ENCODE data around the gene SHC2.
"Not testable (repeated sequence)": the region's sequence is repeated elsewhere in the genome, so short reads cannot be mapped to it uniquely, and the experiment has no call there.

Gene SHC2

GRCh38 chr19:492091-492531 is 31.3 kb upstream of the SHC2 start:
- in situ Hi-C loops (cut with MboI; ENCODE audit: low sequenced_read_pairs), result no loop called here

GRCh38 chr19:491146-491741 is 30.4 kb upstream of the SHC2 start:
- in situ Hi-C loops (cut with MboI; ENCODE audit: low sequenced_read_pairs), result no loop called here

GRCh38 chr19:489418-490196 is 28.8 kb upstream of the SHC2 start:
- in situ Hi-C loops (cut with MboI; ENCODE audit: low sequenced_read_pairs), result no loop called here

GRCh38 chr19:488505-489417 is 27.9 kb upstream of the SHC2 start:
- in situ Hi-C loops (cut with MboI; ENCODE audit: low sequenced_read_pairs), result no loop called here

GRCh38 chr19:485583-486236 is 24.9 kb upstream of the SHC2 start:
- in situ Hi-C loops (cut with MboI; ENCODE audit: low sequenced_read_pairs), result no loop called here

- in situ Hi-C loops (cut with MboI; ENCODE audit: low sequenced_read_pairs), result no loop called here
Measured at GRCh38 chr19:485077-485476, 24.2 kb upstream of the SHC2 start.

GRCh38 chr19:484494-484893 is 23.7 kb upstream of the SHC2 start:
- in situ Hi-C loops (cut with MboI; ENCODE audit: low sequenced_read_pairs), result no loop called here

GRCh38 chr19:483332-484072 is 22.7 kb upstream of the SHC2 start:
- in situ Hi-C loops (cut with MboI; ENCODE audit: low sequenced_read_pairs), result no loop called here

GRCh38 chr19:482186-483041 is 21.6 kb upstream of the SHC2 start:
- in situ Hi-C loops (cut with MboI; ENCODE audit: low sequenced_read_pairs), result no loop called here

- in situ Hi-C loops (cut with MboI; ENCODE audit: low sequenced_read_pairs), result not testable (repeated sequence)
Measured at GRCh38 chr19:481100-481499, 20.3 kb upstream of the SHC2 start.

- in situ Hi-C loops (cut with MboI; ENCODE audit: low sequenced_read_pairs), result no loop called here
Measured at GRCh38 chr19:480016-480855, 19.4 kb upstream of the SHC2 start.

GRCh38 chr19:478976-479375 is 18.1 kb upstream of the SHC2 start:
- in situ Hi-C loops (cut with MboI; ENCODE audit: low sequenced_read_pairs), result no loop called here

- in situ Hi-C loops (cut with MboI; ENCODE audit: low sequenced_read_pairs), result no loop called here
Measured at GRCh38 chr19:478236-478903, 17.5 kb upstream of the SHC2 start.

GRCh38 chr19:475360-475759 is 14.5 kb upstream of the SHC2 start:
- in situ Hi-C loops (cut with MboI; ENCODE audit: low sequenced_read_pairs), result no loop called here

- in situ Hi-C loops (cut with MboI; ENCODE audit: low sequenced_read_pairs), result no loop called here
Measured at GRCh38 chr19:474126-475078, 13.6 kb upstream of the SHC2 start.

GRCh38 chr19:472005-472858 is 11.4 kb upstream of the SHC2 start:
- in situ Hi-C loops (cut with MboI; ENCODE audit: low sequenced_read_pairs), result no loop called here

All from hTERT RPE-1 (cell line).